K562 (cell line): ENCODE measurements around the gene MLH1. TPM values are rescaled to one million over a fixed set of nuclear protein-coding genes. Genes with fewer than 3 reads are reported as not detected.

ENCODE experiments used
- CHD2 ChIP-seq: IDR thresholded peaks from 2 replicates; pipeline ENCODE4 v1.6.1; 2011; ENCODE audit warnings: low read depth, low read length
- FOXJ3 ChIP-seq: sonication (generic); formaldehyde crosslinking; IDR thresholded peaks from 2 replicates; pipeline ENCODE4 v1.4.0; 2020; ENCODE audit warnings: mild to moderate bottlenecking, missing genetic modification reagents
- GTF2E2 ChIP-seq: fragments of 200-800 bp; sonication (Bioruptor generic); IDR thresholded peaks from 2 replicates; pipeline ENCODE4 v1.6.1; 2016; ENCODE audit warnings: missing genetic modification characterization, missing compliant biosample characterization
- IFI16 ChIP-seq: fragments of 250-450 bp; sonication (Bioruptor Pico); IDR thresholded peaks from 2 replicates; pipeline ENCODE4 v2.1.2; 2022; ENCODE audit warnings: mild to moderate bottlenecking, inconsistent platforms
- ILF3 ChIP-seq: fragments of 450-650 bp; IDR thresholded peaks from 2 replicates; pipeline ENCODE4 v1.6.1; 2018; ENCODE audit warnings: antibody characterized with exemption, mild to moderate bottlenecking, moderate library complexity, borderline replicate concordance
- NR2F6 ChIP-seq: fragments of 450-650 bp; formaldehyde crosslinking; IDR thresholded peaks from 2 replicates; pipeline ENCODE4 v1.4.0; 2020; ENCODE audit warnings: mild to moderate bottlenecking
- PML ChIP-seq: IDR thresholded peaks from 2 replicates; pipeline ENCODE4 v1.6.1; 2012; ENCODE audit warnings: low read length, inconsistent platforms
- POU5F1 ChIP-seq: fragments of 150-350 bp; IDR thresholded peaks from 2 replicates; pipeline ENCODE4 v1.6.1; 2014; ENCODE audit warnings: borderline replicate concordance, low read length, low read depth, mild to moderate bottlenecking; ENCODE audit not compliant: partially characterized antibody
- SRSF1 ChIP-seq: fragments of 200-400 bp; formaldehyde crosslinking; IDR thresholded peaks from 2 replicates; pipeline ENCODE4 v1.6.1; 2017; ENCODE audit warnings: mild to moderate bottlenecking, low read depth, low read length, moderate library complexity
- STAT5B ChIP-seq: fragments of 250-450 bp; sonication (Bioruptor Pico); IDR thresholded peaks from 2 replicates; pipeline ENCODE4 v1.8.0; 2021; ENCODE audit warnings: mild to moderate bottlenecking, inconsistent platforms
- U2AF1 ChIP-seq: fragments of 200-400 bp; formaldehyde crosslinking; optimal IDR thresholded peaks from 2 replicates; pipeline ENCODE3; 2017; ENCODE audit warnings: mild to moderate bottlenecking, low read depth, low read length, moderate library complexity
- WHSC1 ChIP-seq: IDR thresholded peaks from one replicate; pipeline ENCODE4 v1.6.1; 2012; ENCODE audit warnings: low read length, control low read depth, inconsistent platforms
- ZBTB2 ChIP-seq: fragments of 450-650 bp; IDR thresholded peaks from 2 replicates; pipeline ENCODE4 v1.6.1; 2016; ENCODE audit warnings: antibody characterized with exemption
- ZC3H4 ChIP-seq: sonication (generic); formaldehyde crosslinking; IDR thresholded peaks from 2 replicates; pipeline ENCODE4 v1.9.0; 2021; ENCODE audit warnings: missing genetic modification reagents, borderline replicate concordance
- ZNF76 ChIP-seq: fragments of 250-450 bp; sonication (Bioruptor Pico); IDR thresholded peaks from 2 replicates; pipeline ENCODE4 v1.4.0; 2020; ENCODE audit warnings: mild to moderate bottlenecking, moderate library complexity, borderline replicate concordance
- polyA plus RNA-seq, 8 experiments: library from polyadenylated mRNA; depleted of rRNA in 4 of 8; stranded (reverse) in 5 of 8; unstranded in 3 of 8; fragments of >200 nt; fragmentation: Nextera tagmentation in 2 of 8; fragmentation: Illumina TruSeq in 1 of 8; extraction: Ambion mirVana in 2 of 8; extraction: Trizol in 1 of 8; gene quantifications; 2 replicates each; pipeline versions ENCODE4 v1.2.1 to v1.2.3, GENCODE V29; 2011 to 2014; ENCODE audit warnings: inconsistent platforms in 1 of 8, missing spikeins in 1 of 8
- total RNA-seq, 7 experiments: library from RNA; depleted of rRNA in 6 of 7; stranded (reverse); fragments of >200 nt in 6 of 7; fragmentation: Illumina TruSeq in 2 of 7; extraction: Trizol in 2 of 7; gene quantifications; 2 replicates each; pipeline versions ENCODE4 v1.2.1 to v1.2.3, GENCODE V29; 2011 to 2021; ENCODE audit warnings: low replicate concordance in 1 of 7
- TF ChIP-seq, protein P1 (sequence below): fragments of 250-450 bp; sonication (Bioruptor Pico); IDR thresholded peaks from 2 replicates; pipeline ENCODE4 v1.8.0; 2022; ENCODE audit warnings: inconsistent platforms, mild to moderate bottlenecking, moderate library complexity, borderline replicate concordance
- TF ChIP-seq, protein P2 (sequence below): sonication (generic); formaldehyde crosslinking; IDR thresholded peaks from 2 replicates; pipeline ENCODE4 v1.8.0; 2022; ENCODE audit warnings: mild to moderate bottlenecking, low read depth, missing genetic modification reagents
- TF ChIP-seq, protein P3 (sequence below): fragments of 450-650 bp; IDR thresholded peaks from 2 replicates; pipeline ENCODE4 v1.7.0; 2016; ENCODE audit warnings: borderline replicate concordance
- TF ChIP-seq, protein P4 (sequence below), 2 experiments: fragments of 450-650 bp in 1 of 2; sonication (generic) in 1 of 2; formaldehyde crosslinking in 1 of 2; IDR thresholded peaks in 1 of 2; conservative IDR thresholded peaks in 1 of 2; 2 replicates each; pipeline versions ENCODE4 v1.6.1 to v1.8.1; 2016 to 2023; ENCODE audit warnings: mild to moderate bottlenecking in 2 of 2, moderate library complexity in 2 of 2, inconsistent platforms in 1 of 2, missing genetic modification reagents in 1 of 2

MLH1 gene
- total and polyA plus RNA-seq, 9 of the 15 experiments (the other 6 are each of a cell fraction or from before 2014, with no cell fraction given) = 76.4 to 155 (median 117) TPM

DNA sequence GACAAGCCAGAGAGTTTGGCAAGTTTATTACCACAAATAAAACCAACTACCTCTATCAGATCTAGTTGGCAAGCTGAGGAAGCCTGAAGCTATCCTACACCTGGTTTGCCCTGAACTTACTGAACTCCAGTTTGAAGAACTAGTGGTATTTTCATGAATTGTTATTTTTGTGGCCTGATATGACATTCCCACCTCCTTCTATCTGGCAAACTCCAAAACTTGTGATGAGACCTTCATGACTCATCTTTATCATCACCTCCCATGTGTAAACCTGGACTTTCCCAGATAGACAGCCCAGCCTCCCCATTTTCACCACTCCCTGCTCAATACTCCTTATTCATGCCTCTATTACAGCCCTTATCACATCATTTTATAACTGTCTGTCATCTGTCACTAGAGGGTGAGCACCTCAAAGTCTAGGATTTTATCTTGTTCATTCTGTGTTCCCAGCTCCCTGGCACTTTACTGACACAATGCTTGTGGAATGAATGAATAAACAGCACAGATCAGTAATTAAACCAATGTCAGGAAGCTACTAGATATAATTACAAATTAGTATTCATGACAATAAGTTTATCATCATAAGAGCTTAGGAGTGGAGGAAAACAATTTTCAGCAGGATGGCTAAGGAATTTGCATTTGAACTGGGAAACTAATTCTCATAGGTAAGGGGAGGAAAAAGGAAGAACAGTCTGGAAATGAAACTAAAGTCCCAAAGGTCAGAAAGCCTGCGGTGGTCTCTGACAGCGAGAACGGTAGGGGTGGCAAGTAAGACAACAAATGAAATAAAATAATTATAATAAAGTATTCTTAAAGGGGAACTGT, 35.2 kb upstream of the MLH1 start (continued):
- TF ChIP-seq, protein P1, sequence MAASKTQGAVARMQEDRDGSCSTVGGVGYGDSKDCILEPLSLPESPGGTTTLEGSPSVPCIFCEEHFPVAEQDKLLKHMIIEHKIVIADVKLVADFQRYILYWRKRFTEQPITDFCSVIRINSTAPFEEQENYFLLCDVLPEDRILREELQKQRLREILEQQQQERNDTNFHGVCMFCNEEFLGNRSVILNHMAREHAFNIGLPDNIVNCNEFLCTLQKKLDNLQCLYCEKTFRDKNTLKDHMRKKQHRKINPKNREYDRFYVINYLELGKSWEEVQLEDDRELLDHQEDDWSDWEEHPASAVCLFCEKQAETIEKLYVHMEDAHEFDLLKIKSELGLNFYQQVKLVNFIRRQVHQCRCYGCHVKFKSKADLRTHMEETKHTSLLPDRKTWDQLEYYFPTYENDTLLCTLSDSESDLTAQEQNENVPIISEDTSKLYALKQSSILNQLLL = no peak
- TF ChIP-seq U2AF1 (no peak), WHSC1 (no peak), ILF3 (no peak), ZC3H4 (no peak), IFI16 (CRISPR knock-in tag) (no peak), GTF2E2 (tag) (no peak), ZBTB2 (peak; percentile 89), STAT5B (CRISPR knock-in tag) (no peak), CHD2 (no peak), FOXJ3 (CRISPR knock-in tag) (no peak), POU5F1 (no peak), PML (peak; percentile 97), SRSF1 (no peak), NR2F6 (CRISPR knock-in tag) (no peak), ZNF76 (CRISPR knock-in tag) (no peak)
- TF ChIP-seq, protein P2, sequence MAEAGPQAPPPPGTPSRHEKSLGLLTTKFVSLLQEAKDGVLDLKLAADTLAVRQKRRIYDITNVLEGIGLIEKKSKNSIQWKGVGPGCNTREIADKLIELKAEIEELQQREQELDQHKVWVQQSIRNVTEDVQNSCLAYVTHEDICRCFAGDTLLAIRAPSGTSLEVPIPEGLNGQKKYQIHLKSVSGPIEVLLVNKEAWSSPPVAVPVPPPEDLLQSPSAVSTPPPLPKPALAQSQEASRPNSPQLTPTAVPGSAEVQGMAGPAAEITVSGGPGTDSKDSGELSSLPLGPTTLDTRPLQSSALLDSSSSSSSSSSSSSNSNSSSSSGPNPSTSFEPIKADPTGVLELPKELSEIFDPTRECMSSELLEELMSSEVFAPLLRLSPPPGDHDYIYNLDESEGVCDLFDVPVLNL (CRISPR knock-in tag) = no peak
- TF ChIP-seq, protein P3, sequence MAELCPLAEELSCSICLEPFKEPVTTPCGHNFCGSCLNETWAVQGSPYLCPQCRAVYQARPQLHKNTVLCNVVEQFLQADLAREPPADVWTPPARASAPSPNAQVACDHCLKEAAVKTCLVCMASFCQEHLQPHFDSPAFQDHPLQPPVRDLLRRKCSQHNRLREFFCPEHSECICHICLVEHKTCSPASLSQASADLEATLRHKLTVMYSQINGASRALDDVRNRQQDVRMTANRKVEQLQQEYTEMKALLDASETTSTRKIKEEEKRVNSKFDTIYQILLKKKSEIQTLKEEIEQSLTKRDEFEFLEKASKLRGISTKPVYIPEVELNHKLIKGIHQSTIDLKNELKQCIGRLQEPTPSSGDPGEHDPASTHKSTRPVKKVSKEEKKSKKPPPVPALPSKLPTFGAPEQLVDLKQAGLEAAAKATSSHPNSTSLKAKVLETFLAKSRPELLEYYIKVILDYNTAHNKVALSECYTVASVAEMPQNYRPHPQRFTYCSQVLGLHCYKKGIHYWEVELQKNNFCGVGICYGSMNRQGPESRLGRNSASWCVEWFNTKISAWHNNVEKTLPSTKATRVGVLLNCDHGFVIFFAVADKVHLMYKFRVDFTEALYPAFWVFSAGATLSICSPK = no peak
- TF ChIP-seq, protein P4, sequence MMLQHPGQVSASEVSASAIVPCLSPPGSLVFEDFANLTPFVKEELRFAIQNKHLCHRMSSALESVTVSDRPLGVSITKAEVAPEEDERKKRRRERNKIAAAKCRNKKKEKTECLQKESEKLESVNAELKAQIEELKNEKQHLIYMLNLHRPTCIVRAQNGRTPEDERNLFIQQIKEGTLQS (IDR thresholded peaks at IDR 0.05) = peak; percentile 99
- TF ChIP-seq, protein P4 (CRISPR knock-in tag; conservative IDR thresholded peaks at IDR 0.05) = peak; percentile 95; the same call in 1 of the 2 replicates
